ENCODE measurements around the gene PRR7. TPM values are rescaled to one million over a fixed set of nuclear protein-coding genes. Genes with fewer than 3 reads are reported as not detected.
A peak's percentile ranks its signal among the peaks of the same experiment; 100 is the strongest.

The PRR7 gene
- total RNA-seq, 1 donor from 2014 or later = 0.40 TPM

DNA sequence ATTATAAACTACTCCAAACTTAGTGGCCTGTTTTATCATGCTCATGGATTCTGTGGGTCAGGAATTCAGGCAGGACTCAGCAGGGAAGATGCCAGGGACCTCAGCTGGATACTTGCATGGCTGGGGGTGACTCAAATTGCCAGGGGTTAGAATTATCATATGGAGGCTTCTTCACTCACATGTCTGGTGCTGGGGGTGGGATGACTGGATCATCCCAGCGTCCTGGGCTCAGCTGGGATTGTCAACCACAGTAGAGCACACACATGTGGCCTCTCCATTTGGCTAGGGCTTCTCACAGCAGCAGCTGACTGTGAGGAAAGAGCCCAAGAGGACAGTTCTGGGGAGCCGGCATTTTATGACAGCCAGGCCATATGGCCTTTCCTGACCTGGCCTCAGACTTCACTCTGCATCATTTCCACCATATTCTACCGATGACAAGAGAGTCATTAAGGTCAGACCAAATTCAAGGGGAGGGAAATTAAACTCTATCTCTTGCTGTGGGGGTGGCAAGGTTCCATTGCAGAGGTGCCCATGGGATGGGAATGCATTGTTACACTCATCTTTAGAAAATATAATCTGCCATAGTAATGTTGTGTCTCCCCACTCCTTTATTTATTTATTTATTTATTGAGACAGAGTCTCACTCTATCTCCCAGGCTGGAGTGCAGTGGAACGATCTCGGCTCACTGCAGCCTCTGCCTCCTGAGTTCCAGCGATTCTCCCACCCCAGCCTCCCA is 25.4 kb upstream of the PRR7 start:
- no peak for DNase-seq
- intact Hi-C loops (cut with micrococcal nuclease) = no loop called here
- ATAC-seq = no peak

DNA sequence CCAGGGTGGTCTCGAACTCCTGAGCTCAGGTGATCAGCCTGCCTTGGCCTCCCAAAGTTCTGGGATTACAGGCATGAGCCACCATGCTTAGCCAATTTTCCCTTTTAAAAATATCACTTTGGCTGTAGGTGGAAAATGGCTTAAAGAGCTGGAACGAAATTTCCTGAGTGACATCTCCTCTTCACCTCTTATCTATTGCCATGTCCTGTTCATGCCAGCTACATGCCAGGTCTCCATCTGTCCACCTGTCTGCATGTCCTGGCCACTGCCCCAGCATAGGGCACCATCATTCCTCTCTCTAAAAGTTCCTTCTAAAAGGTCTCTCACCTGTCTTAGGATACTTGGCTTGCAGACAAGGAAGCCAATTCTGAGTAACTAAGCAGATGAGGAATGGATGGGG is 22.9 kb upstream of the PRR7 start:
- intact Hi-C loops (cut with micrococcal nuclease) = no loop called here
- no peak for ATAC-seq
- DNase-seq = no peak

DNA sequence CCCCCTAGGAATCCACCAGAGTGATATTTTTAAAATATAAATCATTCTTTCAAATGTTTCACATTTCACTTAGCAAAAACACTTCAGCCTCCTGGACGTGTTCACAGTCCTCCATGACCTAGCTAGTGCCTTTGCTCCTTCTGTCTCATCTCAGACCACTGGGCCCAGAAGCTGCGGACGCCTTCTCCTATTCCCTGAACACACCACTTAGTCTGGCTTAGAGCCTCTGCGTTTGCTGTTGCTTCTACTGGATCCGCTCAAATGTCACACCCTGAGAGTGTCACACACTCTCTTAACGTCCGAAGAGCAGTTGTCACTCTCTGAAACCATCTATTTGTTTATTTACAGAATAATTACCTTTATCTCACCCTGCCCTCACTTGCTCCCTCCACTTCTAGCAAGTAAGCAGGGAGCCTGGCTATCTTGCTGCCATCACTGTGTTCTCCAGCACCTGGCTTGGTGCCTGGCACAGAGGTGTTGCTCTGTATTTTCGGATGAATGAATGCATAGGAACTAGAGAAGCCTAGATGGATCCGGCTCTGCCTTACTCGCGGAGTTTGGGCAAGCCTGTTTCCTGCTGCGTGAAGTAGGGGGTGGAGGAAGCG is 21.3 kb upstream of the PRR7 start:
- intact Hi-C loops (cut with micrococcal nuclease) = no loop called here
- DNase-seq = no peak
- no peak for ATAC-seq

DNA sequence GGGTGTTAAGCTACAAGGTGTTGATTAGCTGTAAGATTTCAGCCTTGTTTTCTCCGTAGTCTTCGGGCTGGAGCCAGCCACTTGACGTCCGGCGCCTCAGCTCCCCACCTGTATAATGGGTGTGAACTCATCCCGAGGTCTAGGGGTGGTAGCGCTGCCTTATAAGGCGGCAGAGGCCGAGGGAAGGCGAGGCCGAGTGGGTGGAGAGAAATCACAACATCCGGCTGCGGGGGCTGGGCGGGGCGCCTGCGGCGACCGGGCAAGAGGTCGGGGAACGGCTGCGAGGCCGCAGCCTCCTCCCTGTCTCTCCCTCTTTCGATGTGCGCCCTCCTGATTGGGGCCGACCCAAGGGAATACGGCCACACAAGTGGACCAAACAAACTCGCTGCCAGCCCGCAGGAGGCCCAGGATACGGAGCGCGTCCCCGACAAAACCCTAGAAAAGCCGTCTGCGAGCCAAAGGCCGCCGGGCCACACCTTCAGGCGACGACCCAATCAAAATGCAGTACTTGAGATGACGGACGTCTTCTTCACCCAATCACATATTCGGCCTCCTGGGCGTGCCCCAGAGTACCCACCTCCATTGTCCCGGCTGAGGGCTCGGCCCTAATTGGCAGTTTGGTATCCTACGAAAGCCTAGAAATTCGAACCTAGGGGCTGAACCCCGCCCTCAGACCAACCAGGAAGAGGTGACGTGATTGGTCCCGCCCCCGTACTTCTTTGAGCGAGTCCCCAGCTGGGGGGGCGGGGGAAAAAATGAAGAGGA is 20.6 kb upstream of the PRR7 start:
- peak; percentile 96 for ATAC-seq
- intact Hi-C loops (cut with micrococcal nuclease) = no loop called here
- peak; percentile 99 for DNase-seq

DNA sequence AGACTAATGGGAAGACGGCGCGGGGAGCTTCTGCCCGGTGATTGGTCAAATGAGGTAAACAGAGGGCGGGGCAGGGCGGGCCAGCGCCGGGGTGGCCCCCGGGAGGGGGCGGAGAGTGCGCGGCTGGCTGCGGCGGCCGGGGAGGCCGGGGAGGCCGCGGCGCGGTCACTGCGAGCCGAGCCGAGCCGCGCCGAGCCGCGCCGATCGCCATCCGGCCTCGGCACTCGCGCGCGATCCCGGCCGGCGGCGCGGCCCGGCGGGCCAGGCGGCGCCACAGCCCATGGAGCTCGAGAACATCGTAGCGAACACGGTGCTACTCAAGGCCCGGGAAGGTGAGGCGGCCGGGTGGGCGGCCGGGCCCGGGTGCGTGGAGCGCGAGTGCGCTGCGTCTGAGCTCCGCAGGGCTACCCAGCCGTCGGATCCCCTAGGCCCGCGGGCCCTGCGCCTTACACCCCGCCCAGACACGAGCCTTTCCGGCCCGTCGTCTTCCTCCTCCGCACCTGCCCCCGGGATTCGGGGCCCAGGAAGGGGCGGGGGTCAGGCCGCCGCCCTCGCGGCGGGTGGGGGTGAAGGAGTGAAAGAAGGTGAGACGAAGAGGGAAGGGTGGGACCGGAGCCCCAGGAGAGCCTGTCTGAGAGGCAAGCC is 19.9 kb upstream of the PRR7 start, which contains the start of gene GRK6:
GRK6 (plus strand) TSS at position 111 of the 645 bp plus-strand sequence; CDS start at position 281, 170 bp downstream.
- intact Hi-C loops (cut with micrococcal nuclease) = no loop called here
- DNase-seq (no peak), ATAC-seq (no peak)

DNA sequence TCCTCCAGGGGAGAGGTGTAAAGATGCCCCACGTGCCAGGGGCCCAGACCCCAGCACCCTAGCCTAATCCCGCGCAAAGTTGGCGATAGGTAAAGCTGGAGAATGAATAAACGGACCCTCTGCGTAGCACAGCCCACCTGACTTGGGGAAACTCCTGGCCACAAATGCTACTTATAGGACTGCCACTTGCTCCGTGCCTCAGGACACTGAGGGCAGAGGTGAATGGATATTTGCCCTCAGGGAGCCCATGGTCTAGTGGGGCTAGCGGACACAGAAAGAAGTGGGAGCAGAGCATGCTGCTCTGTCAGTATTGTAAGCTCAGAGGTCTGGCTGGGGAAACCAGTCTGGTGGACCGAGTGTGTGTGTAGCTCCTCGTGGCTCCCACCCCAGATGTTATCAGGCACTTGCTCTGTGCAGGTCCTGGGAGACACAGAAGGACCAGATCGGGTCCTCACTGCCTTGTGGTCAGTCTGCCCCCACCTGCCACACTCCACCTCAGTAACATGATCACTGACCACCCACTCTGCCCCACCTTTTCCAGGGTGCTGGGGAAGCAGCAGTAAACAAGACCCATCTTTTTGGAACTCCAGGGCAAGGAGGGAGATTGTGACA is 19.3 kb upstream of the PRR7 start:
- DNase-seq (no peak), ATAC-seq (no peak)
- intact Hi-C loops (cut with micrococcal nuclease) = no loop called here

DNA sequence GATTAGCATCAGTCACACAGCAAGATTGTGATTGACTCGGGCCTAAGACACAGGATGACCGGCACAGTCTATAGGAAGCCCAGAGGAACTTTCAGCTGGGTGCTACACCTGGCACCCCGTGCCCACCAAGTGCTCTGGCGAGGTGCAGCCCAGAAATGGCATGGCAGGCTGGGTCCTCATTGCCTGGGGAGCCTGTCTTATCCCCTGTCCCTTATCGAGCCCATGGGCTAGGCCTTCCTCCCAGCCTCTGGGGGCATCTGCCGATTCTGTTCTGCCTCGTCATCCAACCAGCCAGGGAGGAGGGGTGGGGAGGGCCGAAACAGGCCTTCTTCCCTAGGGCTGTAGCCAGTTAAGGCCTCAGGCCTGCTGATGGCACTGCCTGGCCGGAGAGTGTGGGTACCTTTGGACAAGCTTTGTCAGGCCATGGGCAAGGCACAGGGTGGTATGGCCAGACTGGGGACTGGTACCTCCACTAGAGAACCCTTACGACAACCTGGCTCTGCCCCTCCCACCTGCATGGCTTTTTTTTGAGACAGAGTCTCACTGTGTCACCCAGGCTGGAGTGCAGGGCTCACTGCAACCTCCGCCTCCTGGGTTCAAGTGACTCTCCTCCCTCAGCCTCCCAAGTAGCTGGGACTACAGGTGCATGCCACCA is 18.6 kb upstream of the PRR7 start:
- intact Hi-C loops (cut with micrococcal nuclease) = no loop called here
- no peak for DNase-seq

DNA sequence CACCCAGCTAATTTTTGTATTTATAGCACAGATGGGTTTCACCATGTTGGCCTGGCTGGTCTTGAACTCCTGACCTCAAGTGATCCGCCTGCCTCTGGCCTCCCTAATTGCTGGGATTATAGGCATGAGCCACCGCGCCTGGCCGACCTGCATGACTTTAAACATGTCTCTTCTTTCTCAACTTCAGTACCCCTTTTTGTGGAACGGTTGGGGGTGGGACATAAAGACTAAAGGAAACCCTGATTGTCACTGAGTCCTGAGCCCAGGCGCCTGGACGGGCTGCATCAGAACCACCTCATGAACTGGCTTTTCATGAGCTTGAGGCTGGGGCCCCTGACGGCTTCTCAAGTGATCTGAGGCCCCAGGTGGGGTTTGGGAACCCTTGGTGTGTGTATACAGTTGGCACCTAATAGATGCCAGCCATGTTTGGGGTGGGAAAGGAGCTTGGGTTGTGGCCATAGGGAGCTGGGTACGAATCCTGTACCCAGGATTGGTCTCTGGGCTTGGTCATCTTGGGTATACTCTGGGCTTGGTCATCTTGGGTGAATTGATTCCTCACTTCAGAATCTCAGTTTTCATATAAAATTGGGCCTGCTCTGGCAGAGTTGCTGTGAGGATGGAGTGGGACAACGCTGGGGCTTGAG is 17.9 kb upstream of the PRR7 start:
- ATAC-seq (no peak), DNase-seq (no peak)
- intact Hi-C loops (cut with micrococcal nuclease) = no loop called here

More for the DNA sequence above, 18.6 kb upstream of the PRR7 start:
- ATAC-seq = no peak

DNA sequence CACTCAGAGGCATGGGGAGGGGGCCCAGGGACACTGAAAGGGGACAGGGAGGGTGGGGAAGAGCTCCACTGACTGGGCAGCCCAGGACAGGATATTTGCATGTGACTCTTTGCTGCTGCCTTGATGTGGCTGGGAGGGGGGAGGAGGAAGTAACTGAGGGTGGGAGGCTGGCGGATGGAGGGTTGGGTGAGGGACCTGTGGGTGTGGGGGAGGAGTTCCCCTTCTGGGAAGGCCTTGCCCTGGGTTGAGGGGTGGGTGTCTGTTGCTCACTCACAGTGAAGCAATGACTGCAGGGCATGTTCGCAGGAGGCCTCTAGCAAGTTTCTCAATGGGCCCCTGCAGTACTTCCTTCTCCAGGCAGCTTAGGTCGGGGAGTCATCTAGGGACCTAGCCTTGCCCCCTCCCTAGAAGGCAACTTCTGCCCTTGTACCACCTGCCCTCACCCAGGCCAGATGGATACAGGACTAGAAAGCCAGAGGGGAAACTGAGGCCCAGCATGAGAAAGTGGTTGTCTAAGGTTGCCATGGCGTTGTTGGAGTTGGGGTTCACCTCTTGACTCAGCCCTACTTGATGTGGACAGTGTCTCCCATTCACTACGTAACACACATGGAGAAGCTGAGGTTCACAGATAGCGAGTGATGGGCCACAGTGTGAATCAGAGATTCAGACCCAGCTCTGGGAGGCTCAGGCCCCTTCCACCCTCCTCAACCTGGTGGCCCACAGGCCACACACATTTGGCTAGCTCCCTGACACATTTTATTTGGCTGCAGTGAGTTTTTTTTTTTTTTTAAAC is 17.2 kb upstream of the PRR7 start:
- ATAC-seq (no peak), DNase-seq (peak; percentile 61)
- intact Hi-C loops (cut with micrococcal nuclease) = no loop called here

DNA sequence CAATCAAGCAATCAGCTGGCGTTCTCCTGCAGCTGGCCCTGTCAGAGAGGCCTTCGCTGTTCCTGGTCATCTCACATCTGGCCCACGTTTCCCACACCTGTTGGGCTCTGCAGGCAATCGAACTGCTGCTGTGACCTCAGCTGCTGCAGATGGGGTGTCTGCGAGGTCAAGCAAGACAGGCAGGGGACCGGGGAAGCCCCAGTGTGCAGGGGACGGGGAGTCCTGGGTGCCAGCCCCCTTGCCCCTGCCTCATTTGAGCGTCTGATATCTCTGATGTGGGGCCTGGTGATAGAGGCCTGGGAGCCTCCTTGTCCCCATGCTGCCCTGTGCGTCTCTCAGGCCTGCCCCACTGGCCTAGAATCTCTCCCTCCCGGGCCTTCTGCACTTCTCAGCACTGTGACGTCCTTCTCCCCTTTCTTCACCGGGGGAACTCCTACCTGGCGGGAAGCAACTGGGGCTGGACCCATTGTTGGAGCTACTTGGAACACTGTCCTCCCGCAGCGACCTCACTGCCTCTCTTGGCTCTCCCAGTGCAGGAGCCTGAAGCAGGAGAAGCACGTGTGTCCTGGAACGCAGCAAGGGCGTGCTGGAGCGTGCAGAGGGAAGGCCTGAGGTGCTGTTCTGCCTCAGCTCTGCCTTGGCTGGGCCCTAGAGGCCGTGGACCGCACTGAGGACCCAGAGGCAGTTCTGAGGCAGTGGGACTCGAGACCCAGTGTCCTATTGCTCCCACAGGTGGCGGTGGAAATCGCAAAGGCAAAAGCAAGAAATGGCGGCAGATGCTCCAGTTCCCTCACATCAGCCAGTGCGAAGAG is 16.3 kb upstream of the PRR7 start:
- ATAC-seq = no peak
- no peak for DNase-seq
- intact Hi-C loops (cut with micrococcal nuclease) = no loop called here

DNA sequence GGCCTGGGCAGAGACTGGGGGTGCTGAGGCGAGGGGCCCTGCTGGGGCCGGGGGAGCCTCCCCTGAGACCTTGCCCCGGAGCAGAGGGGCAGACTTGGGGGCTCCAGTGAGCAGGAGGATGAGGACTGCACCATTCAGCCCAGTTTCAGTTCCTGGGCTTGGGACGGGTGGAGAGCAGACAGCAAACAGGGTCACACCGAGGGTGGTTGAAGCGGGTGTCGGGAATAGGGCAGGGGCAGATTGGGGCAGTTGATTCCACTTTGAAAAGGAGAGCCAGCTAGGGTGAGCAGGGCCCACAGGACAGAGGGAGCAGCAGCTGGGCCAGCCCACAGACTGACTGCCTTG is 15.7 kb upstream of the PRR7 start:
- ATAC-seq (no peak), DNase-seq (no peak)
- intact Hi-C loops (cut with micrococcal nuclease) = no loop called here

DNA sequence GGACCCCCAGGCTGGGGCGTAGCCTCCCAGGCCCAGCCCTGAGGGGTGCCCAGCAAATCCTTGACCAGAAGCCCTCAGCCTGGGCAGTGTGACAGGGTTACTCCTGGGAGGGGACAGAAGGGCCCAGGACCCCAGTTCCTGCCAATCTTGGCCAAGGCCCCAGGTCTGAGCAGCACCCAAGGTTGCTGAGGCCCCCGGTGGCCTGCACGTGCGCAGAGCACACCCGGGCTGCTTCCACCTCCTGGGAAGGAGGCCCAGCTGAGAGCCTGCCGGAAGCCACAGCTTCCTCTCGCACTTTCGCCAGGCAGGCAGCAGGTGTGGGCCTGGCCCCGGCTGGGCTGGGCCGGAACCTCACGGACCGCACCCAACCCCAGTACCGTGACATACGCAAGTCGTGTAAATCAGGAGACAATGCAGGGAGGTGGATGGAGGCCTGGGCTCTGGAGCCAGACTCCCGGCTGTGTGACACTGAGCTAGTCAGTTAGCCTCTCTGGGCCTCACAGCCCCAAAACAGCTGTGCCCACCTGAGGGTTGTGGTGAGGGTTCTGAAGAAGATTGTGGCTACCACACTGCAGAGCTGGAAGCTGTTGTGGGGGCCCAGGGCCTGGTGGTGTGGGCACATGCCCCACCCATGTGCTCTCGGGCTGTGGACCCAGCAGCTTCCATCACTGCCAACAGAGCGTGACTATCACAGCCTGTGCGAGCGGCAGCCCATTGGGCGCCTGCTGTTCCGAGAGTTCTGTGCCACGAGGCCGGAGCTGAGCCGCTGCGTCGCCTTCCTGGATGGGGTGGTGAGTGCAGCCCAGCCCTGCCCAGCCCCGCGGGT is 15.1 kb upstream of the PRR7 start:
- DNase-seq (peak; percentile 64), ATAC-seq (peak; percentile 8)
- intact Hi-C loops (cut with micrococcal nuclease) = no loop called here

DNA sequence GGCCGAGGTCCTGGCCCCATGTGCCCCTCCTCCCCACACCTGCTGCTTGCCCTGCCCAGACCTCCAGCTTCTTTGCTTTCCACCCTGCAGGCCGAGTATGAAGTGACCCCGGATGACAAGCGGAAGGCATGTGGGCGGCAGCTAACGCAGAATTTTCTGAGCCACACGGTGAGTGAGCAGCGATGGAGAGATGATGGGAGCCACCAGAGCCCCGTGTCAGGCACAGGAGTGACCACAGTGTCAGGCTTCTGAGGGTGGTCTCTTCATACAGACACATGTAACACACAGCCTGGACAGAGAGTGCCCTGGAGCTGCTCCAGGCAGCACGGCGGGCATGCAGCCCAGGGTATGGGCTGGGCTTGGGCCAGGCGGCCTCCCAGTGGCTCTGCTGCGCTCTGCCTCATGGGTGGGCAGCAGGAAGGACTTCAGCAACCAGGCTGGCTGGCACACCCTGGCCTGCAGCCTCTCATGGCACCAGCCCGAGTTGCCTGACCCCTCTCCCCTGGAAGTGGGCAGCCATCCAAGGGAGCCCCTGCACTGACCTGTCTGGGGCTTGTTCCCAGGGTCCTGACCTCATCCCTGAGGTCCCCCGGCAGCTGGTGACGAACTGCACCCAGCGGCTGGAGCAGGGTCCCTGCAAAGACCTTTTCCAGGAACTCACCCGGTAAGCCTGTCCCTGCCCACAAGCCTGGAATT is 14.3 kb upstream of the PRR7 start:
- ATAC-seq (peak; percentile 88), DNase-seq (peak; percentile 82)
- intact Hi-C loops (cut with micrococcal nuclease) = no loop called here

DNA sequence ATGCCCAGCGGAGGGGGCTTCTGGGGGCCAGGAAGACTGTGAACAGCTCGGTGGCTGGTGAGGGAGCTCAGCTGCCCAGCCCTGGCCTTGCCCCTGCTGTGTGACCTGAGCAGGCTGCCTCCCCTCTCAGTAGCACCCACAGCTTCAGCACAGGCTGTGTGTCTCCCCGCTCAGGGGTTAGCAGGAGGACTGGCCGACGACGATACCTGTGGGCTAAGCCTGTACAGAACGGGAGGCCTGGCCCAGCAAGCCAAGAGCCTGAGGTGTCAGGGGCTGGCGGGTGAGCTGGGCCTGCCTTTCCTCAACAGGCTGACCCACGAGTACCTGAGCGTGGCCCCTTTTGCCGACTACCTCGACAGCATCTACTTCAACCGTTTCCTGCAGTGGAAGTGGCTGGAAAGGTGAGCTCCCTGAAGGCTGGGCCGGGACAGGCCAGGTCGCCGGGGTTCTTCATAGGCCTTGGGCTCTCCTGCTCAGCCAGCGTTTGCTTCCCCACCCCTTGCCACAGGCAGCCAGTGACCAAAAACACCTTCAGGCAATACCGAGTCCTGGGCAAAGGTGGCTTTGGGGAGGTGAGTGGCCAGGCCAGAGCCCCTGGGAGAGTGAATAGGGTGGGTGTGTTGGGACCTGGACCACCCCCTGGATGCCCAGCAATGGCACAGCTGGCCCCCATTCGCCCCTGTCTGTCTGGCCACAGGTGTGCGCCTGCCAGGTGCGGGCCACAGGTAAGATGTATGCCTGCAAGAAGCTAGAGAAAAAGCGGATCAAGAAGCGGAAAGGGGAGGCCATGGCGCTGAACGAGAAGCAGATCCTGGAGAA is 13.6 kb upstream of the PRR7 start:
- ATAC-seq = no peak
- peak; percentile 15 for DNase-seq
- intact Hi-C loops (cut with micrococcal nuclease) = no loop called here
